Measurements from ENCODE around the gene PANX2. TPM values are rescaled to one million over a fixed set of nuclear protein-coding genes. Genes with fewer than 3 reads are reported as not detected.

Gene PANX2
- total and polyA plus RNA-seq, 2 donors (not counting 1 experiment from before 2014, with no cell fraction given) = 0.04 to 0.59 TPM

DNA sequence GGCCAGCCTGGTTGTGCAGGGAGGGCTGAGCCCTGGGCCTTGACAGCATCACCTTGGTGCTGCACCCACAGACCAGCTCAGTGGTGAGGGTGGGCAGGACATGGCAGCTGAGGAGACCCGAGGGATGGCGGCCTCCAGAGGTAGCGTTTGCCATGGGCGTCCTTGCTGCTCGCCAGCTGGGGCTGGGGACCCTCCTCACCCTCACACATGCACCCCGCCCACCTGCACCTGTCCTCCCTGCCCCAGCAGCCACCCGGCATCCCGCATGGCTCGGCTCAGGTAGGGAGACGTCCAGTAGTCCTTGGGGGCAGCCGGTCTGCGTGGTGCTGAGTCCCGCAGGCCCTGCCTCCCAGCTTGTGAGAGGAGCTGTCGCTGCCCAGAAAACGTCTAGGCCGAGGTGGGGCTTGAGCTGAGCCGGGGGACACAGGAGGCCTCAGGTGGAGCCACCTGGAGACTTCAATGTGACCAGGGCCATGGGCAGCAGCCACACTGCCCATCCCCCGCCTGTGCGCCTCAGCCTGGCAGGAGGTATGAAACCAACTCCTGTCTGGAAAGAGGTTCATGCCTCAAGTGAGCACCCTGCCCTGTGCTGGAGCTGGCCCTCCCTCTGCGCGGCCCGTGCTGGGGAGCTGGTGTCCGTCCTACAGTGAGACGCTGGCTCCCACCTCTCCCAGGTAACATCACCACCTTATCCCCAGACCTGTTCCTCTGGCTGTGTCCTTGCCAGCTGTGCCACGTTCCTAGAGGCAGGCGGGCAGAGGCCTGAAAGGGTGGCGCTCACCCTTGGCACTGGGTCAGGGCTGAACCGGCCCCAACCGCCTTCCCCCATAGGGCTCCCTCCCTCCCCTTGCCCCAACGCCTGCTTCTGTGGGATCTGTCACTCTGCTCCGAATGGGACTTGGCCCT is 11.9 kb downstream of the PANX2 start:
- H3K27ac Mint-ChIP-seq = no peak overlapping the region
- Histone ChIP-seq H3K4me2 (replicated peaks; ENCODE audit: low read depth, low read length, poor library complexity, severe bottlenecking) (no peak overlapping the region), H3K9me3 (ENCODE audit: control extremely low read depth in 1 of 3, control insufficient read depth in 2 of 3, insufficient read depth in 1 of 3, low read length in 2 of 3) (no peaks in the 10 kb centered on the region), H3K4me3 (ENCODE audit: control extremely low read depth in 1 of 5, extremely low read depth in 1 of 5, insufficient read depth in 1 of 5, low read depth in 2 of 5, low read length in 4 of 5) (no peak overlapping the region), H3K27ac (ENCODE audit: low read length in 2 of 2) (no peak overlapping the region), H3K36me3 (replicated peaks in 1 of 2; ENCODE audit: control extremely low read depth in 1 of 2, control insufficient read depth in 1 of 2, extremely low read depth in 1 of 2, insufficient read depth in 2 of 2, low read length in 1 of 2) (no peaks in the 10 kb centered on the region), H3K4me1 (ENCODE audit: control insufficient read depth in 2 of 2, insufficient read depth in 2 of 2, low read length in 2 of 2) (peaks cover 33 to 34% of the 10 kb centered on the region in 2 donors), H4K20me1 (ENCODE audit: control insufficient read depth, insufficient read depth, low read length, poor library complexity, severe bottlenecking) (no peaks in the 10 kb centered on the region), H3K79me2 (ENCODE audit: control insufficient read depth, insufficient read depth, low read length) (peaks cover 11% of the 10 kb centered on the region), H3K9ac (ENCODE audit: low read length) (no peak overlapping the region), H2AFZ (ENCODE audit: insufficient read depth, low read depth, low read length, poor library complexity, severe bottlenecking) (no peak overlapping the region), H3K27me3 (replicated peaks in 1 of 4; ENCODE audit: control extremely low read depth in 1 of 4, control insufficient read depth in 3 of 4, insufficient read depth in 4 of 4, low read length in 3 of 4) (peaks cover 0 to 21% (median 2%) of the 10 kb centered on the region in 4 experiments)
- ChIA-PET CTCF (no interaction called here), POLR2A (interaction anchor here (0.6 kb wide), 1 partner anchor 19 kb away, joined by 3 read pairs; no protein-coding TSS in a partner anchor)
- H3K27me3 Mint-ChIP-seq = peaks cover 7% of the 10 kb centered on the region
- TF ChIP-seq EZH2 (IDR thresholded peaks at IDR 0.05; ENCODE audit: borderline replicate concordance, insufficient read depth, low read depth, low read length, poor library complexity, severe bottlenecking) = no peak
- TF ChIP-seq, protein P1, sequence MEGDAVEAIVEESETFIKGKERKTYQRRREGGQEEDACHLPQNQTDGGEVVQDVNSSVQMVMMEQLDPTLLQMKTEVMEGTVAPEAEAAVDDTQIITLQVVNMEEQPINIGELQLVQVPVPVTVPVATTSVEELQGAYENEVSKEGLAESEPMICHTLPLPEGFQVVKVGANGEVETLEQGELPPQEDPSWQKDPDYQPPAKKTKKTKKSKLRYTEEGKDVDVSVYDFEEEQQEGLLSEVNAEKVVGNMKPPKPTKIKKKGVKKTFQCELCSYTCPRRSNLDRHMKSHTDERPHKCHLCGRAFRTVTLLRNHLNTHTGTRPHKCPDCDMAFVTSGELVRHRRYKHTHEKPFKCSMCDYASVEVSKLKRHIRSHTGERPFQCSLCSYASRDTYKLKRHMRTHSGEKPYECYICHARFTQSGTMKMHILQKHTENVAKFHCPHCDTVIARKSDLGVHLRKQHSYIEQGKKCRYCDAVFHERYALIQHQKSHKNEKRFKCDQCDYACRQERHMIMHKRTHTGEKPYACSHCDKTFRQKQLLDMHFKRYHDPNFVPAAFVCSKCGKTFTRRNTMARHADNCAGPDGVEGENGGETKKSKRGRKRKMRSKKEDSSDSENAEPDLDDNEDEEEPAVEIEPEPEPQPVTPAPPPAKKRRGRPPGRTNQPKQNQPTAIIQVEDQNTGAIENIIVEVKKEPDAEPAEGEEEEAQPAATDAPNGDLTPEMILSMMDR (IDR thresholded peaks at IDR 0.05) = no peak
- peaks cover 25% of the 10 kb centered on the region for H3K4me1 Mint-ChIP-seq
- 94% methylated on average over 31 of the region's 31 CpGs for WGBS (ENCODE audit: insufficient coverage)
- ATAC-seq (ENCODE audit: low read depth) (no peak), DNase-seq (peak; percentile 20)
- intact Hi-C loops (cut with micrococcal nuclease) = no loop called here
- H3K9me3 Mint-ChIP-seq (ENCODE audit: insufficient read depth) = no peaks in the 10 kb centered on the region
- peak overlapping the region; percentile 7 for H3K4me3 Mint-ChIP-seq
